PFSK-1 (cell line): Measurements from ENCODE around the gene SYNE1.

ENCODE experiments used
- POLR2AphosphoS5 ChIP-seq: IDR thresholded peaks from 2 replicates; pipeline ENCODE4 v1.6.1; 2012; ENCODE audit warnings: low read depth, mild to moderate bottlenecking, control low read depth, low read length, moderate library complexity
- REST ChIP-seq, 2 experiments: IDR thresholded peaks; 2 replicates each; pipeline versions ENCODE4 v1.6.1 to v1.8.0; 2011 to 2012; ENCODE audit warnings: low read depth in 2 of 2, low read length in 2 of 2, control low read depth in 1 of 2, inconsistent platforms in 1 of 2, mild to moderate bottlenecking in 1 of 2, moderate library complexity in 1 of 2; ENCODE audit not compliant: insufficient read depth in 1 of 2
- SIN3A ChIP-seq: IDR thresholded peaks from 2 replicates; pipeline ENCODE4 v1.6.1; 2012; ENCODE audit warnings: mild to moderate bottlenecking, low read length, moderate library complexity, borderline replicate concordance; ENCODE audit not compliant: insufficient read depth
- TAF1 ChIP-seq: IDR thresholded peaks from 2 replicates; pipeline ENCODE4 v1.6.1; 2012; ENCODE audit warnings: low read length, control low read depth, borderline replicate concordance; ENCODE audit not compliant: insufficient read depth

GRCh38 chr6:152630832-152631231 is 6.3 kb downstream of the SYNE1 start:
- TF ChIP-seq REST (IDR thresholded peaks at IDR 0.05; ENCODE audit: insufficient read depth in 1 of 2, low read depth in 2 of 2, low read length in 2 of 2) (no peak), TAF1 (no peak), POLR2AphosphoS5 (no peak), SIN3A (no peak)
